Measurements from ENCODE around the gene CAMTA2.
"Not testable (repeated sequence)": the region's sequence is repeated elsewhere in the genome, so short reads cannot be mapped to it uniquely, and the experiment has no call there.

CAMTA2 gene

DNA sequence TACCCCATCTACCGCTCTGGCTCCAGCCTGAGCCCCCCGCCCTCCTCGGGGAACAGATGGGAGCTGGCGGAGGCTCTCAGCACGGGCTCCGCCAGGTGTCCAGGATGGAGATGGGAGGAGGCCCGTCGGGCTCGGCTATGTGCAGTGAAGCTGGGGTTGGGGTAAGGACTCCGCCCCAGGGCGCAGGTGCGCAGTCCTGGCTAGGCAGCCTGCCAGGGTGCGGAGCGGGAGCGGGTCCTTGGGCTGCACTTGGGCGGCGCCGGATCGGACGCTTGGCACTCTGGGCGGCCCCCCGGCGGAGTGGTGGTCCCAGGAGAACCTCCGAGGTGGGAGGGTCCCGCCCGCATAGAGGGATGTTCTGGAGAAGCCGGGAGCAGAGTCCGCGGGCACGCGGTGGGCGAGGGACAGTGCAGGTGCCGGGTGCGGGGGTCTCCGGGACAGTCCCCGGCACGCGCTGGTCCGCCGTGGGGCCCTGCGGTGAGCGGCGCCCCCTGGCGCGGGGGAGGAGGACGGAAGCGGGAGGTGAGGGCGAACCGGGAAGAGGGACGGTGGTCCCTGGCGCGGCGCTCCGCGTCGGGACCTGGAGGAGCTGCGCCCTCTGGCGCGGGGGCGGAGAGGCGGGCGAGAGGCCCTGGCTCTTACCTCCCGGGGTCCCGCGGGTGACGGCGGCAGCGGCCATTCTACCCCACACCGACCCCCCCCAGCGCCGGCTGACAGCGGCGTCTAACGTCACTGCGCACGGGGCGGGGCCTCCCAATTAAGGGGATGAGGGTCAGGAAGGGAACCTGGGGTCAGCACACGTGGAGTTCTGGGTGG, at the start of gene CAMTA2:
Gene CAMTA2 (minus strand): TSS at position 725 of the 816 bp plus-strand sequence. CDS start 1,453 bp downstream, outside the sequence.
- in situ Hi-C loops (cut with MboI; ENCODE audit: low sequenced_read_pairs), result loop anchor here (25.0 kb wide), 1 partner anchor 1475 kb away; no protein-coding TSS in a partner anchor
- Histone ChIP-seq H3K27me3 (ENCODE audit: low read depth) (no peaks in the 10 kb centered on the region), H3K36me3 (replicated peaks) (peaks cover 18% of the 10 kb centered on the region), H3K4me1 (peaks cover 7% of the 10 kb centered on the region), H3K4me3 (peak within 1 kb of the TSS; percentile 78), H3K9me3 (no peaks in the 10 kb centered on the region)
- peak; percentile 79 to 96 for DNase-seq (ENCODE audit: low spot score in 2 of 2)

DNA sequence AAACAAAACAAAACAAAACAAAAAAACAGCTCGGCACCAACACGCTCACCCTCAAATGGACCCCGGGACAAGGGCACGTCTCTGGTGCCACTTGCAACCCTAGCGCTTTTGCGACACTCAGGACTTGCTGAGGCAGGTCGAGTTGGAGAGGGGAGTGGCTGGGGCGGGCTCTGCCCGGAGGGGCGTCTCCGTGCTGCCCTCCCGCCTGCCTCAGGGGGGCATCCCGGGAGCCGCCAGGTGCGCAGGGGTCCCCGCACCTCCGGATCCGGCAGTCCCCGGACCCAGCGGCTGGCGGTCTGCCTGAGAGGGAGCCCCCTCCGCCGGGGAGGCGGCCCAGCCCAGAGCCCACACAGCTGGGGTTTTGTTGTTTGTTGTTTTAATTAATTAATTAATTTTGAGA, 47.8 kb upstream of the CAMTA2 start, which contains the start of gene SLC52A1:
Gene SLC52A1 (minus strand): TSS at position 112 of the 400 bp plus-strand sequence. CDS start 820 bp downstream, outside the sequence.
- in situ Hi-C loops (cut with MboI; ENCODE audit: low sequenced_read_pairs), result no loop called here
- Histone ChIP-seq H3K4me1 (peaks cover 7% of the 10 kb centered on the region), H3K4me3 (no peak within 1 kb of the TSS), H3K9me3 (no peaks in the 10 kb centered on the region; the same call in 1 of the 2 replicates), H3K36me3 (replicated peaks) (no peaks in the 10 kb centered on the region), H3K27me3 (ENCODE audit: low read depth) (no peaks in the 10 kb centered on the region)
- no peak for DNase-seq (ENCODE audit: low spot score in 2 of 2)

DNA sequence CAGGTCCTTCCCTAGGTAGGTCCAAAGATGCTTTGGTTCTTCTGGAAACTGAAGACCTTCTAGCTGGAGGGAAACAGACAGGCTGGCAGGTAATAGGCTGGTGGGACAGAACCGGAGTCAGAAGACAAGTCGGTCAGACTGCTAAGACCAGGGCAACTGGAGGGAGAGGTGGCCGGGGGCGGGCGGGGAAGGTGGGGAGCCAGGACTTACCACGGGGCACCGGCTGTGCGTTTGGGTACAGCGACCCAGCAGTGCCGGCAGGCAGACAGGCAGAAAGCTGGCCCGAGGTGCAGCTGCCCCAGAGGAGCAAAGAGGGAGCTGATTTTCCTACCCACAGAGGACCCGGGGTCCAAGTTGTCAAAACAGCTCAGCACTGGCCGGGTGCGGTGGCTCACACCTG, 47.2 kb upstream of the CAMTA2 start:
- Histone ChIP-seq H3K27me3 (ENCODE audit: low read depth) (no peaks in the 10 kb centered on the region), H3K4me1 (peaks cover 7% of the 10 kb centered on the region), H3K4me3 (no peak overlapping the region), H3K36me3 (replicated peaks) (no peaks in the 10 kb centered on the region), H3K9me3 (no peaks in the 10 kb centered on the region; the same call in 1 of the 2 replicates)
- DNase-seq (ENCODE audit: low spot score in 2 of 2), result no peak
- in situ Hi-C loops (cut with MboI; ENCODE audit: low sequenced_read_pairs), result no loop called here

DNA sequence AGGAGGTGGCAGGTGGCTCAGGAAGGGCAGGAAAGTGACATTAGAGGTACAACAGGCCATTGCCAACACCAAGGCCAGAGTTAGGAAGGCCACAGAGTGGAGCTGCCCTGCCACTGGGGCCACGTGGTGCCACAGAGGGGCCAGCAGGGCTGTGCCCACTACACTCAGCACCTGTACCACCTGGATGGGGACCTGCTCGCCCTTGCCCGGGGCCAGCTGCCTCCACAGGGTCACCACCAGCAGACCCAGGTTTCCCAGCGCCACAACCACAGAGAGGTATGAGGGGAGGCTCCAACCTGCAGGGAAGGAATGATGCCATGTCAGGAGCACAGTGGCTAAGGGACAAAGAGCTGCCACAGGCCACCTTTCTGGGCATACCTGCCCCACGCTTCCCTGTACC, 46.6 kb upstream of the CAMTA2 start:
- Histone ChIP-seq H3K4me3 (no peak overlapping the region), H3K9me3 (no peaks in the 10 kb centered on the region; the same call in 1 of the 2 replicates), H3K4me1 (peaks cover 7% of the 10 kb centered on the region), H3K27me3 (ENCODE audit: low read depth) (no peaks in the 10 kb centered on the region), H3K36me3 (replicated peaks) (no peaks in the 10 kb centered on the region)
- in situ Hi-C loops (cut with MboI; ENCODE audit: low sequenced_read_pairs), result no loop called here
- no peak for DNase-seq (ENCODE audit: low spot score in 2 of 2)

- no peak for DNase-seq (ENCODE audit: low spot score in 2 of 2)
- H3K4me1 ChIP-seq, result peaks cover 7% of the 10 kb centered on the region
- H3K4me3 ChIP-seq, result no peak overlapping the region
- in situ Hi-C loops (cut with MboI; ENCODE audit: low sequenced_read_pairs), result no loop called here
- no peaks in the 10 kb centered on the region; the same call in 1 of the 2 replicates for H3K9me3 ChIP-seq
- no peaks in the 10 kb centered on the region for H3K36me3 ChIP-seq (replicated peaks)
- H3K27me3 ChIP-seq (ENCODE audit: low read depth), result no peaks in the 10 kb centered on the region
Observed at GRCh38 chr17:5033352-5034015, 46.0 kb upstream of the CAMTA2 start.

DNA sequence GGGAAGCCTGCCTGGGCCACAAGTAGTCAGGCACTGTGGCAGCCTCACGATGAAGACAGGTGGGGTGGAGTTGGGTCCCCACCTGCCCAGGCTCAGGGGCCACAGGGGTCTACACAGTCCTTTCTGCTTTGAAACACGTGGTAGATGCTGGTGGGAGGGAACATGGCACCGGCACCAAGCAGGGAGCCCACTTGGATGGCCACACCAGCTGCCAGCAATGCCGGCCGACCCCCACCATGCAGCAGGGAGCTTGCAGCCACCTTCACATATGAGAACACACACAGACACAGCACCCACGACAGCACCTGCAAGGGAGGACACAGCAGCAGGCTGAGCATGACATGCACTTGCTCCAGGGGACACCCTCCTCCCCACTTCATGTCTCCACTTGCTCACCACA, 45.4 kb upstream of the CAMTA2 start:
- Histone ChIP-seq H3K4me3 (no peak overlapping the region), H3K4me1 (peaks cover 7% of the 10 kb centered on the region), H3K9me3 (no peaks in the 10 kb centered on the region; the same call in 1 of the 2 replicates), H3K27me3 (ENCODE audit: low read depth) (no peaks in the 10 kb centered on the region), H3K36me3 (replicated peaks) (no peaks in the 10 kb centered on the region)
- no peak for DNase-seq (ENCODE audit: low spot score in 2 of 2)
- in situ Hi-C loops (cut with MboI; ENCODE audit: low sequenced_read_pairs), result no loop called here

GRCh38 chr17:5031365-5032082, 44.0 kb upstream of the CAMTA2 start:
- DNase-seq (ENCODE audit: low spot score in 2 of 2), result peak; percentile 81 to 92
- Histone ChIP-seq H3K36me3 (replicated peaks) (no peaks in the 10 kb centered on the region), H3K9me3 (no peaks in the 10 kb centered on the region; the same call in 1 of the 2 replicates), H3K27me3 (ENCODE audit: low read depth) (no peaks in the 10 kb centered on the region), H3K4me1 (peaks cover 7% of the 10 kb centered on the region), H3K4me3 (peak overlapping the region; percentile 28)
- in situ Hi-C loops (cut with MboI; ENCODE audit: low sequenced_read_pairs), result no loop called here

GRCh38 chr17:5030168-5030567, 42.7 kb upstream of the CAMTA2 start:
- DNase-seq (ENCODE audit: low spot score in 2 of 2); H3K4me1 ChIP-seq; H3K27me3 ChIP-seq (ENCODE audit: low read depth); H3K4me3 ChIP-seq; in situ Hi-C loops (cut with MboI; ENCODE audit: low sequenced_read_pairs); H3K9me3 ChIP-seq; H3K36me3 ChIP-seq (replicated peaks): not testable (repeated sequence)

DNA sequence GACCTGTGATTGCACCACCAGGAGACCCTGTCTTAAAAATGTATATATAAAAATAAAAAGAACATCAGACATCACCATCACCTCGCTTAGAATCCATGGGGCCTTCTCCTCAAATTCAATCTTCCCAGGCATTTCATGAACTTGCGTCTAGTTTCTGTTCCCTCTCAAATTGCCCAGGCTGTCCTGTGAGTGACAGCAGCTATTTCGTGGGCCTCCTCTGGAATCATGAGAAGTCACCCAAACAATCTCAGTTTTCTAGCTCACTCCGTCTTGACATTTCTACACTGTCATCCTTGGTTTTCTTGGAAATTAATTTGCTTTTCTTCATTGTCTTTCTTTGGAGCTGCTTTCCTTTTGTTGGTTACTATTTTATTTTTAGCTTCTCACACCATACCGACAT, 40.4 kb upstream of the CAMTA2 start:
- Histone ChIP-seq H3K9me3 (no peaks in the 10 kb centered on the region; the same call in 1 of the 2 replicates), H3K4me1 (peaks cover 7% of the 10 kb centered on the region), H3K36me3 (replicated peaks) (peaks cover 7% of the 10 kb centered on the region), H3K4me3 (no peak overlapping the region), H3K27me3 (ENCODE audit: low read depth) (no peaks in the 10 kb centered on the region)
- DNase-seq (ENCODE audit: low spot score in 2 of 2), result no peak
- in situ Hi-C loops (cut with MboI; ENCODE audit: low sequenced_read_pairs), result no loop called here

DNA sequence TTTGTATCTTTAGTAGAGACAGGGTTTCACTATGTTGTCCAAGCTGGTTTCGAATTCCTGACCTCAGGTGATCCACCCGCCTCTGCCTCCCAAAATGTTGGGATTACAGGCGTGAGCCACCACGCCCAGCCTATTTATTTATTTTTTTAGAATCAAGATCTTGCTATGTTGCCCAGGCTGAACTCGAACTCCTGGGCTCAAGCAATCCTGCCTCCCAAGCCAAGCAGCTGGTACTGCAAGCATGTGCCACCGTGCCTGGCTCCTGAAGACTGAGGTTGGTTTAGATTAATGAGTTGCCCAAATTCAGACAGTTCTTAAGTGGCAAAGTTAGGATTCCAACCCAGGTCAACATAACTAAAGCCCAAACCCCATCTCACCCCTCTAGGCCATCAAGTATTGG, 39.8 kb upstream of the CAMTA2 start:
- H3K36me3 ChIP-seq (replicated peaks), result peaks cover 13% of the 10 kb centered on the region
- H3K4me1 ChIP-seq, result peaks cover 6% of the 10 kb centered on the region
- no peak for DNase-seq (ENCODE audit: low spot score in 2 of 2)
- no peaks in the 10 kb centered on the region; the same call in 1 of the 2 replicates for H3K9me3 ChIP-seq
- no peak overlapping the region for H3K4me3 ChIP-seq
- no peaks in the 10 kb centered on the region for H3K27me3 ChIP-seq (ENCODE audit: low read depth)
- in situ Hi-C loops (cut with MboI; ENCODE audit: low sequenced_read_pairs), result no loop called here

- in situ Hi-C loops (cut with MboI; ENCODE audit: low sequenced_read_pairs), result no loop called here
- H3K4me3 ChIP-seq, result no peak overlapping the region
- H3K4me1 ChIP-seq, result no peaks in the 10 kb centered on the region
- no peaks in the 10 kb centered on the region for H3K27me3 ChIP-seq (ENCODE audit: low read depth)
- H3K9me3 ChIP-seq, result no peaks in the 10 kb centered on the region
- no peak for DNase-seq (ENCODE audit: low spot score in 2 of 2)
- peaks cover 38% of the 10 kb centered on the region for H3K36me3 ChIP-seq (replicated peaks)
Observed at GRCh38 chr17:5024604-5025003, 37.1 kb upstream of the CAMTA2 start.

GRCh38 chr17:5023588-5024147, 36.2 kb upstream of the CAMTA2 start:
- no peak for DNase-seq (ENCODE audit: low spot score in 2 of 2)
- H3K4me3 ChIP-seq, result no peak overlapping the region
- no peaks in the 10 kb centered on the region for H3K27me3 ChIP-seq (ENCODE audit: low read depth)
- peaks cover 47% of the 10 kb centered on the region for H3K36me3 ChIP-seq (replicated peaks)
- no peaks in the 10 kb centered on the region for H3K4me1 ChIP-seq
- no peaks in the 10 kb centered on the region for H3K9me3 ChIP-seq
- in situ Hi-C loops (cut with MboI; ENCODE audit: low sequenced_read_pairs), result no loop called here

GRCh38 chr17:5022171-5022711, 34.8 kb upstream of the CAMTA2 start:
- Histone ChIP-seq H3K36me3 (replicated peaks) (peaks cover 60% of the 10 kb centered on the region), H3K4me3 (no peak overlapping the region), H3K9me3 (no peaks in the 10 kb centered on the region), H3K27me3 (ENCODE audit: low read depth) (no peaks in the 10 kb centered on the region), H3K4me1 (no peaks in the 10 kb centered on the region)
- in situ Hi-C loops (cut with MboI; ENCODE audit: low sequenced_read_pairs), result no loop called here
- DNase-seq (ENCODE audit: low spot score in 2 of 2), result no peak

Data from HAP-1 (cell line).